DOHH2 (cell line): ENCODE data around the gene GRIN2C.

Experiments
- CTCF ChIP-seq: fragments of 200-600 bp; sonication (generic); IDR thresholded peaks from one replicate; pipeline ENCODE4 v1.5.1; 2014; ENCODE audit warnings: antibody characterized with exemption, mild to moderate bottlenecking, low read depth, low read length; ENCODE audit not compliant: poor library complexity, severe bottlenecking
- EZH2phosphoT487 ChIP-seq: fragments of 200-600 bp; sonication (generic); IDR thresholded peaks from 2 replicates; pipeline ENCODE4 v1.6.1; 2017; ENCODE audit warnings: borderline replicate concordance, mild to moderate bottlenecking, antibody characterized with exemption, low read length, moderate library complexity, mixed read lengths

GRCh38 chr17:74815067-74815466 is 44.6 kb downstream of the GRIN2C start:
- TF ChIP-seq CTCF, result no peak
- no peak for TF ChIP-seq EZH2phosphoT487
